Measurements from ENCODE around the gene SAFB. TPM values are rescaled to one million over a fixed set of nuclear protein-coding genes. Genes with fewer than 3 reads are reported as not detected.
A peak's percentile ranks its signal among the peaks of the same experiment; 100 is the strongest.

Gene SAFB
- total and polyA plus RNA-seq, 2 of the 13 experiments (the other 11 are each of a cell fraction or from before 2014, with no cell fraction given) = 21.0 to 28.4 TPM

- 0 out of 2 replicates have a peak, but pooled peaks have one; percentile 7 for TF ChIP-seq STAG1 (CRISPR knock-in tag; IDR thresholded peaks at IDR 0.05)
- no peak for TF ChIP-seq SOX6 (IDR thresholded peaks at IDR 0.05)
- TF ChIP-seq SOX6 (CRISPR knock-in tag; IDR thresholded peaks at IDR 0.05) = peak; percentile 65
- TF ChIP-seq RAD51 (IDR thresholded peaks at IDR 0.05; ENCODE audit: borderline replicate concordance) = no peak
- TF ChIP-seq STAT5B (CRISPR knock-in tag; IDR thresholded peaks at IDR 0.05) = no peak
- TF ChIP-seq, protein P1, sequence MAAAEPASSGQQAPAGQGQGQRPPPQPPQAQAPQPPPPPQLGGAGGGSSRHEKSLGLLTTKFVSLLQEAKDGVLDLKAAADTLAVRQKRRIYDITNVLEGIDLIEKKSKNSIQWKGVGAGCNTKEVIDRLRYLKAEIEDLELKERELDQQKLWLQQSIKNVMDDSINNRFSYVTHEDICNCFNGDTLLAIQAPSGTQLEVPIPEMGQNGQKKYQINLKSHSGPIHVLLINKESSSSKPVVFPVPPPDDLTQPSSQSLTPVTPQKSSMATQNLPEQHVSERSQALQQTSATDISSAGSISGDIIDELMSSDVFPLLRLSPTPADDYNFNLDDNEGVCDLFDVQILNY (CRISPR knock-in tag; conservative IDR thresholded peaks at IDR 0.05) = no peak
- no peak for TF ChIP-seq ZNF652 (CRISPR knock-in tag; IDR thresholded peaks at IDR 0.05; ENCODE audit: borderline replicate concordance, low read depth)
- TF ChIP-seq KLF6 (CRISPR knock-in tag; IDR thresholded peaks at IDR 0.05) = no peak
- no peak for TF ChIP-seq ZNF782 (CRISPR knock-in tag; IDR thresholded peaks at IDR 0.05; ENCODE audit: borderline replicate concordance)
- no peak for TF ChIP-seq ZNF383 (CRISPR knock-in tag; IDR thresholded peaks at IDR 0.05; ENCODE audit: borderline replicate concordance)
- TF ChIP-seq TARDBP (CRISPR knock-in tag; IDR thresholded peaks at IDR 0.05) = 0 out of 2 replicates have a peak, but pooled peaks have one; percentile 34
- no peak for TF ChIP-seq FOSL1 (CRISPR knock-in tag; IDR thresholded peaks at IDR 0.05; ENCODE audit: borderline replicate concordance)
- no peak for TF ChIP-seq GZF1 (CRISPR knock-in tag; IDR thresholded peaks at IDR 0.05)
- no peak for TF ChIP-seq ZFP62 (CRISPR knock-in tag; IDR thresholded peaks at IDR 0.05)
- TF ChIP-seq HNRNPH1 (optimal IDR thresholded peaks at IDR 0.05; ENCODE audit: low read depth, low read length) = no peak
- TF ChIP-seq ZNF432 (CRISPR knock-in tag; IDR thresholded peaks at IDR 0.05; ENCODE audit: borderline replicate concordance) = no peak
- 0 out of 2 replicates have a peak, but pooled peaks have one; percentile 49 for TF ChIP-seq ZNF609 (CRISPR knock-in tag; IDR thresholded peaks at IDR 0.05; ENCODE audit: borderline replicate concordance)
- TF ChIP-seq, protein P2, sequence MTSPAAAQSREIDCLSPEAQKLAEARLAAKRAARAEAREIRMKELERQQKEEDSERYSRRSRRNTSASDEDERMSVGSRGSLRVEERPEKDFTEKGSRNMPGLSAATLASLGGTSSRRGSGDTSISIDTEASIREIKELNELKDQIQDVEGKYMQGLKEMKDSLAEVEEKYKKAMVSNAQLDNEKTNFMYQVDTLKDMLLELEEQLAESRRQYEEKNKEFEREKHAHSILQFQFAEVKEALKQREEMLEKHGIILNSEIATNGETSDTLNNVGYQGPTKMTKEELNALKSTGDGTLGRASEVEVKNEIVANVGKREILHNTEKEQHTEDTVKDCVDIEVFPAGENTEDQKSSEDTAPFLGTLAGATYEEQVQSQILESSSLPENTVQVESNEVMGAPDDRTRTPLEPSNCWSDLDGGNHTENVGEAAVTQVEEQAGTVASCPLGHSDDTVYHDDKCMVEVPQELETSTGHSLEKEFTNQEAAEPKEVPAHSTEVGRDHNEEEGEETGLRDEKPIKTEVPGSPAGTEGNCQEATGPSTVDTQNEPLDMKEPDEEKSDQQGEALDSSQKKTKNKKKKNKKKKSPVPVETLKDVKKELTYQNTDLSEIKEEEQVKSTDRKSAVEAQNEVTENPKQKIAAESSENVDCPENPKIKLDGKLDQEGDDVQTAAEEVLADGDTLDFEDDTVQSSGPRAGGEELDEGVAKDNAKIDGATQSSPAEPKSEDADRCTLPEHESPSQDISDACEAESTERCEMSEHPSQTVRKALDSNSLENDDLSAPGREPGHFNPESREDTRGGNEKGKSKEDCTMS (CRISPR knock-in tag; conservative IDR thresholded peaks at IDR 0.05) = no peak
- peak; percentile 67; the same call in 1 of the 2 replicates for TF ChIP-seq KAT8 (CRISPR knock-in tag; IDR thresholded peaks at IDR 0.05)
- no peak for TF ChIP-seq ISX (CRISPR knock-in tag; conservative IDR thresholded peaks at IDR 0.05)
- TF ChIP-seq POGK (CRISPR knock-in tag; conservative IDR thresholded peaks at IDR 0.05) = peak; percentile 48; the same call in 1 of the 2 replicates
- TF ChIP-seq ZSCAN21 (CRISPR knock-in tag; IDR thresholded peaks at IDR 0.05; ENCODE audit: borderline replicate concordance) = 0 out of 2 replicates have a peak, but pooled peaks have one; percentile 45
Observed at GRCh38 chr19:5594521-5594950, 28.3 kb upstream of the SAFB start (continued).
